K562 (cell line): ENCODE data around the gene ULK2.

Experiments
- BRCA1 ChIP-seq, 2 experiments: fragments of 450-650 bp in 1 of 2; sonication (generic) in 1 of 2; formaldehyde crosslinking in 1 of 2; IDR thresholded peaks; 2 replicates each; pipeline versions ENCODE4 v1.5.0 to v1.6.1; 2017 to 2020; ENCODE audit warnings: mild to moderate bottlenecking in 1 of 2, missing genetic modification reagents in 1 of 2
- CEBPB ChIP-seq: fragments of 450-650 bp; IDR thresholded peaks from 2 replicates; pipeline ENCODE4 v1.6.1; 2016; ENCODE audit warnings: missing genetic modification characterization, missing compliant biosample characterization
- MED1 ChIP-seq: sonication (generic); formaldehyde crosslinking; IDR thresholded peaks from 2 replicates; pipeline ENCODE4 v1.8.1; 2023; ENCODE audit warnings: missing genetic modification reagents, borderline replicate concordance
- NFE2L1 ChIP-seq: fragments of 450-650 bp; IDR thresholded peaks from 2 replicates; pipeline ENCODE4 v1.6.1; 2016; ENCODE audit warnings: missing genetic modification characterization, low read depth, mild to moderate bottlenecking, missing compliant biosample characterization, moderate library complexity, borderline replicate concordance
- ZNF561 ChIP-seq: fragments of 450-650 bp; formaldehyde crosslinking; conservative IDR thresholded peaks from 2 replicates; pipeline ENCODE4 v1.4.0; 2020; ENCODE audit warnings: mild to moderate bottlenecking, moderate library complexity
- ZNF766 ChIP-seq: fragments of 200-800 bp; sonication (Bioruptor generic); conservative IDR thresholded peaks from 2 replicates; pipeline ENCODE4 v1.6.1; 2016; ENCODE audit warnings: missing genetic modification characterization, missing compliant biosample characterization
- ZNF77 ChIP-seq: fragments of 250-450 bp; sonication (Bioruptor Pico); IDR thresholded peaks from 2 replicates; pipeline ENCODE4 v1.5.0; 2020
- ZNF778 ChIP-seq: fragments of 450-650 bp; formaldehyde crosslinking; IDR thresholded peaks from 2 replicates; pipeline ENCODE4 v1.4.0; 2020; ENCODE audit warnings: mild to moderate bottlenecking, moderate library complexity
- TF ChIP-seq, protein P1 (sequence below), 2 experiments: fragments of 450-650 bp in 1 of 2; sonication (generic) in 1 of 2; formaldehyde crosslinking in 1 of 2; IDR thresholded peaks; 2 replicates each; pipeline versions ENCODE4 v1.7.1 to v1.9.0; 2016 to 2022; ENCODE audit warnings: inconsistent platforms in 1 of 2, mild to moderate bottlenecking in 1 of 2, missing genetic modification reagents in 1 of 2
- TF ChIP-seq, protein P2 (sequence below), 3 experiments: IDR thresholded peaks in 2 of 3; conservative IDR thresholded peaks in 1 of 3; 2 replicates each; pipeline ENCODE4 v1.5.1; 2011 to 2012; ENCODE audit warnings: low read length in 3 of 3, mild to moderate bottlenecking in 3 of 3, control low read depth in 2 of 3, improper control_type of control experiment in 1 of 3, inconsistent platforms in 1 of 3, low read depth in 1 of 3, mixed read lengths in 1 of 3, moderate library complexity in 1 of 3; ENCODE audit not compliant: insufficient read depth in 2 of 3

DNA sequence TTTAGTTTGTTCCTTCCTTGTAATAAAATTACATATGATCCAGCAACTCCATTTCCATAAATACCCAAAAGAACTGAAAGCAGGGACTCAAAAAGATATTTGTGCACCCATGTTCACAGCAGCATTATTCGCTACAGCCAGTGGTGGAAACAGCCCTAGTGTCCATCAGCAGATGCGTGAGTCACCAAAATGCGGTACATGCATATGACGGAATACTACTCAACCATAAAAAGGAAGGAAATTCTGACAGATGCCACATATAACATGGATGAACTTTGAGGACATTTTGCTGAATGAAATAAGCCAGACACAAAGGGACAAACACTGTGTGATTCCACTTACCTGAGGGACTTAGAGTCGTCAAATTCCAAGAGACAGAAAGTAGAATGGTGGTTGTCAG is 142.2 kb downstream of the ULK2 start:
- TF ChIP-seq NFE2L1 (tag): no peak
- no peak for TF ChIP-seq BRCA1 (IDR thresholded peaks at IDR 0.05)
- no peak for TF ChIP-seq BRCA1 (CRISPR knock-in tag; IDR thresholded peaks at IDR 0.05)
- TF ChIP-seq, protein P1, sequence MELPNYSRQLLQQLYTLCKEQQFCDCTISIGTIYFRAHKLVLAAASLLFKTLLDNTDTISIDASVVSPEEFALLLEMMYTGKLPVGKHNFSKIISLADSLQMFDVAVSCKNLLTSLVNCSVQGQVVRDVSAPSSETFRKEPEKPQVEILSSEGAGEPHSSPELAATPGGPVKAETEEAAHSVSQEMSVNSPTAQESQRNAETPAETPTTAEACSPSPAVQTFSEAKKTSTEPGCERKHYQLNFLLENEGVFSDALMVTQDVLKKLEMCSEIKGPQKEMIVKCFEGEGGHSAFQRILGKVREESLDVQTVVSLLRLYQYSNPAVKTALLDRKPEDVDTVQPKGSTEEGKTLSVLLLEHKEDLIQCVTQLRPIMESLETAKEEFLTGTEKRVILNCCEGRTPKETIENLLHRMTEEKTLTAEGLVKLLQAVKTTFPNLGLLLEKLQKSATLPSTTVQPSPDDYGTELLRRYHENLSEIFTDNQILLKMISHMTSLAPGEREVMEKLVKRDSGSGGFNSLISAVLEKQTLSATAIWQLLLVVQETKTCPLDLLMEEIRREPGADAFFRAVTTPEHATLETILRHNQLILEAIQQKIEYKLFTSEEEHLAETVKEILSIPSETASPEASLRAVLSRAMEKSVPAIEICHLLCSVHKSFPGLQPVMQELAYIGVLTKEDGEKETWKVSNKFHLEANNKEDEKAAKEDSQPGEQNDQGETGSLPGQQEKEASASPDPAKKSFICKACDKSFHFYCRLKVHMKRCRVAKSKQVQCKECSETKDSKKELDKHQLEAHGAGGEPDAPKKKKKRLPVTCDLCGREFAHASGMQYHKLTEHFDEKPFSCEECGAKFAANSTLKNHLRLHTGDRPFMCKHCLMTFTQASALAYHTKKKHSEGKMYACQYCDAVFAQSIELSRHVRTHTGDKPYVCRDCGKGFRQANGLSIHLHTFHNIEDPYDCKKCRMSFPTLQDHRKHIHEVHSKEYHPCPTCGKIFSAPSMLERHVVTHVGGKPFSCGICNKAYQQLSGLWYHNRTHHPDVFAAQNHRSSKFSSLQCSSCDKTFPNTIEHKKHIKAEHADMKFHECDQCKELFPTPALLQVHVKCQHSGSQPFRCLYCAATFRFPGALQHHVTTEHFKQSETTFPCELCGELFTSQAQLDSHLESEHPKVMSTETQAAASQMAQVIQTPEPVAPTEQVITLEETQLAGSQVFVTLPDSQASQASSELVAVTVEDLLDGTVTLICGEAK (IDR thresholded peaks at IDR 0.05): no peak
- TF ChIP-seq, protein P1 (CRISPR knock-in tag; IDR thresholded peaks at IDR 0.05): no peak
- TF ChIP-seq ZNF77 (CRISPR knock-in tag): no peak
- no peak for TF ChIP-seq ZNF561
- TF ChIP-seq, protein P2, sequence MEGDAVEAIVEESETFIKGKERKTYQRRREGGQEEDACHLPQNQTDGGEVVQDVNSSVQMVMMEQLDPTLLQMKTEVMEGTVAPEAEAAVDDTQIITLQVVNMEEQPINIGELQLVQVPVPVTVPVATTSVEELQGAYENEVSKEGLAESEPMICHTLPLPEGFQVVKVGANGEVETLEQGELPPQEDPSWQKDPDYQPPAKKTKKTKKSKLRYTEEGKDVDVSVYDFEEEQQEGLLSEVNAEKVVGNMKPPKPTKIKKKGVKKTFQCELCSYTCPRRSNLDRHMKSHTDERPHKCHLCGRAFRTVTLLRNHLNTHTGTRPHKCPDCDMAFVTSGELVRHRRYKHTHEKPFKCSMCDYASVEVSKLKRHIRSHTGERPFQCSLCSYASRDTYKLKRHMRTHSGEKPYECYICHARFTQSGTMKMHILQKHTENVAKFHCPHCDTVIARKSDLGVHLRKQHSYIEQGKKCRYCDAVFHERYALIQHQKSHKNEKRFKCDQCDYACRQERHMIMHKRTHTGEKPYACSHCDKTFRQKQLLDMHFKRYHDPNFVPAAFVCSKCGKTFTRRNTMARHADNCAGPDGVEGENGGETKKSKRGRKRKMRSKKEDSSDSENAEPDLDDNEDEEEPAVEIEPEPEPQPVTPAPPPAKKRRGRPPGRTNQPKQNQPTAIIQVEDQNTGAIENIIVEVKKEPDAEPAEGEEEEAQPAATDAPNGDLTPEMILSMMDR (IDR thresholded peaks at IDR 0.05 in 2 of 3, conservative IDR thresholded peaks at IDR 0.05 in 1 of 3; ENCODE audit: insufficient read depth in 2 of 3, low read depth in 1 of 3, low read length in 3 of 3): no peak
- TF ChIP-seq ZNF766 (CRISPR knock-in tag): no peak
- TF ChIP-seq MED1 (CRISPR knock-in tag): no peak
- no peak for TF ChIP-seq ZNF778 (CRISPR knock-in tag)
- no peak for TF ChIP-seq CEBPB (tag)
